Heart right ventricle (tissue), 16 donors: ENCODE data around the gene ATP5PD. TPM values are rescaled to one million over a fixed set of nuclear protein-coding genes. Genes with fewer than 3 reads are reported as not detected.

ENCODE experiments used
- ATAC-seq, 8 donors: fragments of 200-7000 bp; cut with Tn5 transposase; one replicate each; pipeline ENCODE4 v1.9.1; 2020; ENCODE audit warnings: mild to moderate bottlenecking in 8 of 8, moderate library complexity in 8 of 8, moderate number of reproducible peaks in 1 of 8
- DNase-seq, 2 donors: peaks; one replicate each; pipeline ENCODE4 v3.0.0-alpha.2; 2020
- H3K27ac ChIP-seq, 10 donors: fragments of 200-600 bp; sonication (generic) in 2 of 10; one replicate each; pipeline versions ENCODE4 v1.5.0 to v1.8.0; 2020 to 2022; ENCODE audit warnings: mild to moderate bottlenecking in 3 of 10
- H3K27me3 ChIP-seq, 7 donors: fragments of 200-600 bp; one replicate each; pipeline ENCODE4 v1.8.0; 2021 to 2022; ENCODE audit warnings: mild to moderate bottlenecking in 2 of 7
- H3K36me3 ChIP-seq, 9 donors: fragments of 200-600 bp; sonication (generic) in 1 of 9; one replicate each; pipeline versions ENCODE4 v1.5.0 to v1.8.0; 2020 to 2022; ENCODE audit warnings: mild to moderate bottlenecking in 2 of 9
- H3K4me1 ChIP-seq, 9 donors: fragments of 200-600 bp; sonication (generic) in 1 of 9; one replicate each; pipeline versions ENCODE4 v1.5.0 to v1.8.0; 2020 to 2022; ENCODE audit warnings: mild to moderate bottlenecking in 4 of 9
- H3K4me3 ChIP-seq, 10 donors: fragments of 200-600 bp; sonication (generic) in 2 of 10; one replicate each; pipeline versions ENCODE4 v1.5.0 to v1.8.0; 2020 to 2022; ENCODE audit warnings: mild to moderate bottlenecking in 7 of 10, moderate library complexity in 2 of 10
- H3K9me3 ChIP-seq, 11 donors: fragments of 200-600 bp in 10 of 11; sonication (generic) in 2 of 11; one replicate each; pipeline versions ENCODE4 v1.5.0 to v1.8.0; 2013 to 2022; ENCODE audit warnings: mild to moderate bottlenecking in 2 of 11, control low read depth in 1 of 11, moderate library complexity in 1 of 11
- WGBS, 2 donors: extraction: QIAGEN DNeasy Blood & Tissue Kit; methylation state at CpG; one replicate each; pipeline ENCODE4 v1.1.7; 2013; ENCODE audit warnings: inconsistent platforms in 1 of 2; 5-methylcytosine and 5-hydroxymethylcytosine counted together
- intact Hi-C, 10 donors: fragments of 100-400 bp; cut with DNase I; formaldehyde crosslinking; loops; one replicate each; pipeline versions ENCODE4 v1.11.1 to v1.14.2; 2022
- polyA plus RNA-seq, 2 donors: library from polyadenylated mRNA; stranded (reverse); fragments of 200-250 nt; gene quantifications; one replicate each; pipeline ENCODE4 v1.2.3, GENCODE V29; 2013
- total RNA-seq, 10 donors: library from RNA; stranded (reverse); fragmentation: NEBNext Ultra II Directional in 3 of 10; extraction: Animal tissue kit (Norgen Biotek cat#: 25700) in 3 of 10; gene quantifications; one replicate each; pipeline versions ENCODE4 v1.2.1 to v1.2.4, GENCODE V29; 2021 to 2023
- TF ChIP-seq, protein P1 (sequence below), 9 donors: fragments of 200-600 bp; sonication (generic) in 2 of 9; IDR thresholded peaks; one replicate each; pipeline versions ENCODE4 v1.5.0 to v1.8.0; 2021 to 2022; ENCODE audit warnings: antibody characterized with exemption in 9 of 9, mild to moderate bottlenecking in 5 of 9, moderate library complexity in 1 of 9
- donor health status: Arrhythmogenic right ventricular cardiomyopathy.
- donor health status: ischemic (EF 13 %, LVEDD 7.1; RV severe dilation, severe dysfunction).
- donor health status: healthy with polysubstance abuse.
- donor health status: DM: no; HTN: yes; CAD: no.
- donor health status: DM: no; HTN: no; CAD: no.
- donor health status: ischemic (EF 25% LVEDD 6.9; RV normal size, moderate dysfunction).
- donor health status: ischemic (EF 25% LVEDD 5.7; RV mildly dilated, moderate dysfunction).
- donor health status: healthy.
- donor health status: DM: yes; HTN: yes; CAD: no.
- donor health status: Ischemic cardiomyopathy.
- donor health status: ischemic (EF 35%, LVEDD 5.7; RV mildly dilated, moderate dysfunction).
- donor health status: nonischemic (EF 11% LVEDD 7.7; RV severe dilation, severe dysfunction).
- donor health status: DM: yes; HTN: yes; CAD: no.
- donor health status: PGD.
- donor health status: ischemic (EF 29% LVEDD 5.4; RV normal size, mild dysfunction).
- donor health status: nonischemic (EF 23%, LVEDD 6.1; RV moderate dilation, normal function).

The ATP5PD gene
- total and polyA plus RNA-seq, 12 donors = 678 to 2,296 (median 875) TPM

- no peaks in the 10 kb centered on the region for H3K9me3 ChIP-seq
- peaks cover 0 to 20% (median 16%) of the 10 kb centered on the region in 9 donors for H3K4me1 ChIP-seq
- TF ChIP-seq, protein P1, sequence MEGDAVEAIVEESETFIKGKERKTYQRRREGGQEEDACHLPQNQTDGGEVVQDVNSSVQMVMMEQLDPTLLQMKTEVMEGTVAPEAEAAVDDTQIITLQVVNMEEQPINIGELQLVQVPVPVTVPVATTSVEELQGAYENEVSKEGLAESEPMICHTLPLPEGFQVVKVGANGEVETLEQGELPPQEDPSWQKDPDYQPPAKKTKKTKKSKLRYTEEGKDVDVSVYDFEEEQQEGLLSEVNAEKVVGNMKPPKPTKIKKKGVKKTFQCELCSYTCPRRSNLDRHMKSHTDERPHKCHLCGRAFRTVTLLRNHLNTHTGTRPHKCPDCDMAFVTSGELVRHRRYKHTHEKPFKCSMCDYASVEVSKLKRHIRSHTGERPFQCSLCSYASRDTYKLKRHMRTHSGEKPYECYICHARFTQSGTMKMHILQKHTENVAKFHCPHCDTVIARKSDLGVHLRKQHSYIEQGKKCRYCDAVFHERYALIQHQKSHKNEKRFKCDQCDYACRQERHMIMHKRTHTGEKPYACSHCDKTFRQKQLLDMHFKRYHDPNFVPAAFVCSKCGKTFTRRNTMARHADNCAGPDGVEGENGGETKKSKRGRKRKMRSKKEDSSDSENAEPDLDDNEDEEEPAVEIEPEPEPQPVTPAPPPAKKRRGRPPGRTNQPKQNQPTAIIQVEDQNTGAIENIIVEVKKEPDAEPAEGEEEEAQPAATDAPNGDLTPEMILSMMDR (IDR thresholded peaks at IDR 0.05) = no peak
- intact Hi-C loops = loop anchor here in 3 of 10 donors (5.0 to 10.0 kb wide), 4 partner anchors 49 to 142 kb away; partner anchors contain the start of gene NUP85 (in 1 of the 3)
- ATAC-seq (no peak), DNase-seq (no peak)
- WGBS, 2 donors = 87 to 92% methylated on average over 13 of the region's 13 CpGs
- H3K27me3 ChIP-seq = no peaks in the 10 kb centered on the region
- H3K27ac ChIP-seq = no peak overlapping the region
- H3K36me3 ChIP-seq = peaks cover 0 to 68% (median 27%) of the 10 kb centered on the region in 9 donors
- no peak overlapping the region for H3K4me3 ChIP-seq
Observed at GRCh38 chr17:75063201-75063600, 16.4 kb upstream of the ATP5PD start.

- DNase-seq = no peak
- 85 to 88% methylated on average over 8 of the region's 8 CpGs for WGBS, 2 donors
- no peaks in the 10 kb centered on the region for H3K9me3 ChIP-seq
- H3K27me3 ChIP-seq = no peaks in the 10 kb centered on the region
- intact Hi-C loops = loop anchor here in 3 of 10 donors (5.0 to 10.0 kb wide), 4 partner anchors 51 to 143 kb away; partner anchors contain the start of gene NUP85 (in 1 of the 3)
- TF ChIP-seq, protein P1 (IDR thresholded peaks at IDR 0.05) = no peak
- peaks cover 0 to 82% (median 27%) of the 10 kb centered on the region in 9 donors for H3K36me3 ChIP-seq
- H3K4me3 ChIP-seq = no peak overlapping the region
- no peak overlapping the region for H3K27ac ChIP-seq
- peaks cover 0 to 20% (median 16%) of the 10 kb centered on the region in 9 donors for H3K4me1 ChIP-seq
- ATAC-seq = no peak
Observed at GRCh38 chr17:75061618-75062017, 14.8 kb upstream of the ATP5PD start.

DNA sequence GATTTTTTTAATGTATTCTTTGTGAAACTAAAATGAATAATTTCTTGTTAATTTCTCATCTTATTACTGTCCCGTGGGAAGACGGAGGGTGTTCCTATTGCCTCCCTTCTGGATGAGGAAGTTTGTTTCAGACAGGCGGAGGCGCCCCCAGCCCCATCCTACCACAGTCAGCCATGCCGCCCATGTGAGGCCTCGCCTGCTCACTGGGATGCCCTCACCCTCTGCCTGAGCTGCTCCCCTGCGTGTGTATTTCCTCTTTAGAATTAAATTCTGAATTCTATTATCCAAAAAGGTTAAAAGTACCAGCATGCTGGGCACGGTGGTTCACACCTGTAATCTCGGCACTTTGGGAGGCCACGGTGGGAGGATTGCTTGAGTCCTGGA lies 14.3 kb upstream of the ATP5PD start:
- H3K27ac ChIP-seq = peak overlapping the region in 2 of 10 donors; percentile 74 to 75
- no peak overlapping the region for H3K4me3 ChIP-seq
- no peak for DNase-seq
- no peaks in the 10 kb centered on the region for H3K9me3 ChIP-seq
- H3K36me3 ChIP-seq = peaks cover 0 to 88% (median 31%) of the 10 kb centered on the region in 9 donors
- 94 to 97% methylated on average over 10 of the region's 10 CpGs for WGBS, 2 donors
- H3K27me3 ChIP-seq = no peaks in the 10 kb centered on the region
- TF ChIP-seq, protein P1 (IDR thresholded peaks at IDR 0.05) = no peak
- peaks cover 0 to 20% (median 16%) of the 10 kb centered on the region in 9 donors for H3K4me1 ChIP-seq
- intact Hi-C loops = loop anchor here in 3 of 10 donors (5.0 to 10.0 kb wide), 4 partner anchors 51 to 144 kb away; partner anchors contain the start of gene NUP85 (in 1 of the 3)
- no peak for ATAC-seq

- DNase-seq (peak in 1 of 2 donors; percentile 31), ATAC-seq (peak; percentile 44 to 83 (median 66))
- TF ChIP-seq, protein P1 (IDR thresholded peaks at IDR 0.05) = no peak
- no peaks in the 10 kb centered on the region for H3K27me3 ChIP-seq
- no peak overlapping the region for H3K4me3 ChIP-seq
- H3K9me3 ChIP-seq = no peaks in the 10 kb centered on the region
- intact Hi-C loops = loop anchor here in 3 of 10 donors (5.0 to 10.0 kb wide), 4 partner anchors 52 to 144 kb away; partner anchors contain the start of gene NUP85 (in 1 of the 3)
- H3K36me3 ChIP-seq = peaks cover 0 to 91% (median 35%) of the 10 kb centered on the region in 9 donors
- 79 to 90% methylated on average over 26 of the region's 26 CpGs for WGBS, 2 donors
- H3K27ac ChIP-seq = peak overlapping the region in 9 of 10 donors; percentile 40 to 76 (median 68)
- H3K4me1 ChIP-seq = peaks cover 0 to 20% (median 16%) of the 10 kb centered on the region in 9 donors
Observed at GRCh38 chr17:75060434-75061054, 13.8 kb upstream of the ATP5PD start.
